SIG-M5 treated with dmso at 0.1 percent for 504 hours (cell line): ENCODE data around the gene TDRD10.

ENCODE experiments used
- DNase-seq: peaks from one replicate; lab custom pipeline; 2025; ENCODE audit not compliant: unreplicated experiment; lab: John Stamatoyannopoulos, UW

TDRD10 gene

GRCh38 chr1:154551474-154551873 lies 49.5 kb downstream of the TDRD10 start:
- DNase-seq, result no peak

GRCh38 chr1:154552036-154552435 lies 50.0 kb downstream of the TDRD10 start:
- DNase-seq, result no peak

GRCh38 chr1:154553056-154554030 lies 51.3 kb downstream of the TDRD10 start:
- DNase-seq, result no peak

- DNase-seq, result no peak
Measured at GRCh38 chr1:154556422-154556821, 54.4 kb downstream of the TDRD10 start.

- no peak for DNase-seq
Measured at GRCh38 chr1:154557248-154557938, 55.4 kb downstream of the TDRD10 start.

- no peak for DNase-seq
Measured at GRCh38 chr1:154557939-154558719, 56.1 kb downstream of the TDRD10 start, which contains the start of gene UBE2Q1. Gene UBE2Q1, minus strand, starts transcription at chr1:154558662. Its CDS starts 109 bp downstream, at chr1:154558553.

GRCh38 chr1:154558720-154559465 lies 56.9 kb downstream of the TDRD10 start:
- DNase-seq, result peak; percentile 100

GRCh38 chr1:154559466-154560044 lies 57.5 kb downstream of the TDRD10 start:
- peak; percentile 95 for DNase-seq

- DNase-seq, result no peak
Measured at GRCh38 chr1:154565876-154566275, 63.9 kb downstream of the TDRD10 start.

- DNase-seq, result peak; percentile 59
Measured at GRCh38 chr1:154567386-154568156, 65.6 kb downstream of the TDRD10 start, which contains the start of gene CHRNB2. Gene CHRNB2, plus strand, starts transcription at chr1:154567778. Its CDS starts 267 bp downstream, at chr1:154568045.

GRCh38 chr1:154568157-154568815 lies 66.3 kb downstream of the TDRD10 start:
- no peak for DNase-seq

- no peak for DNase-seq
Measured at GRCh38 chr1:154571244-154571963, 69.4 kb downstream of the TDRD10 start.

- DNase-seq, result no peak
Measured at GRCh38 chr1:154571964-154572288, 69.9 kb downstream of the TDRD10 start.

- no peak for DNase-seq
Measured at GRCh38 chr1:154572468-154573167, 70.6 kb downstream of the TDRD10 start.

GRCh38 chr1:154573168-154573510 lies 71.1 kb downstream of the TDRD10 start:
- no peak for DNase-seq

- DNase-seq, result no peak
Measured at GRCh38 chr1:154574716-154575115, 72.7 kb downstream of the TDRD10 start.

GRCh38 chr1:154575147-154575927 lies 73.3 kb downstream of the TDRD10 start:
- DNase-seq, result no peak
